GM12892 (cell line): ENCODE results near the gene TMEM141.
"Not testable (repeated sequence)": the region's sequence is repeated elsewhere in the genome, so short reads cannot be mapped to it uniquely, and the experiment has no call there.

ENCODE experiments used
- DNase-seq: peaks from one replicate; pipeline ENCODE4 v3.0.0; 2011; ENCODE audit not compliant: insufficient read length
- FAIRE-seq: peaks from 2 replicates; lab custom pipeline; 2011; peaks lifted over from hg19 to GRCh38; lab: Jason Lieb, UNC
- POLR2A ChIP-seq: IDR thresholded peaks from 2 replicates; pipeline ENCODE4 v1.6.1; 2011; ENCODE audit warnings: low read depth, low read length, control low read depth
- POLR2AphosphoS5 ChIP-seq: IDR thresholded peaks from 2 replicates; pipeline ENCODE4 v1.6.1; 2011; ENCODE audit warnings: low read depth, low read length, control low read depth
- TAF1 ChIP-seq: IDR thresholded peaks from 2 replicates; pipeline ENCODE4 v1.6.1; 2011; ENCODE audit warnings: low read depth, mild to moderate bottlenecking, control low read depth, low read length, borderline replicate concordance

TMEM141 gene

DNA sequence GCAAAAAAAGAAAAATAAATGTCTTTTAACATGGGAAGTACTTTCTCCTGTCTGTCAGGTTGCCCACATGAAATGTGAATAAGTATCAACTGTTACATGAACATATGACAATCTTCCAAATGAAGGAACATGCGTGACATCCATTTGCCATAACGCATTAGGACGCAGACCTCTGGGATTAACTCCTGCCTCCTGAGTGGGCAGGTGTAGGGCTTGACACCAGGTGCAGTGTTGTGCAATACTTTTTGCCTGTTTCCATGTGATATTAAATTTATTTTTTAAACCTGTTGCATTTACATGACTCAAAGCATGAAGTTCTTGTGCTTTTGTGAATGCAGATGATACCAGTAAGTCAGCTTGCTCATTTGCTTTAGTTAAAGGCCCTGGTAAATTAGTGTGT lies 8.7 kb upstream of the TMEM141 start:
- FAIRE-seq: no peak
- no peak for TF ChIP-seq POLR2AphosphoS5
- TF ChIP-seq TAF1: no peak
- no peak for TF ChIP-seq POLR2A
- DNase-seq: no peak

DNA sequence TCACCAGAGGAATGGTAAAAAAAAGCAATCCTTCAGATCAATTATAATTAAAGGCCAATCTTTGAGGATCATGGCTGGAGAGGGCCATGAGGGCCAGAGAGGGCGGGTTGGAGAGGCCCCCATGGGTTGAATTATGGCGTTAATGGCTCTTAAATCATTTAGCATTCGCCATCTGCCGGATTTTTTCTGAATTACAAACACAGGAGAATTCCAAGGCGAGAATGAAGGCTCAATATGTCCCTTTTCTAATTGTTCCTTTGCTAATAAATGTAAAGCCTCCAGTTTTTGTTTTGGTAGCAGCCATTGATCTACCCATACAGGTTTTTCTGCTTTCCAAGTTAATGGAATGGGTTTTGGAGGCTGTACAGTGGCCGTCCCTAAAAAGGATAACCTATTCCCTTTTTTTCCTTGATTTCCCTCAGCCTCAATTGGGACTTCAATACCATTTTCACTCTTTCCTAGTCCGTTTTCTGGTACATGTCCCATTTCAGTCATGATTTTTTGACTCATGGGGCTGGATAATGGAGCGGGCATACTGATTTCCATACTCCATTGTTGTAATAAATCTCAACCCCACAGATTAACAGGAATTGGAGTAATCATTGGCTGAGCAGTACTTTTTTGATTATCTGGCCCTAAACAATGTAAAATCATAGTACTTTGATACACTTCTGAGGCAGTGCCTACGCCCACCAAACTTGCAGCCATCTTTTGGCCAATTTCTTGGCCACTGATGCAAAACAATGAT lies 6.7 kb upstream of the TMEM141 start:
- FAIRE-seq: no peak
- TF ChIP-seq TAF1: no peak
- TF ChIP-seq POLR2AphosphoS5: no peak
- no peak for TF ChIP-seq POLR2A

DNA sequence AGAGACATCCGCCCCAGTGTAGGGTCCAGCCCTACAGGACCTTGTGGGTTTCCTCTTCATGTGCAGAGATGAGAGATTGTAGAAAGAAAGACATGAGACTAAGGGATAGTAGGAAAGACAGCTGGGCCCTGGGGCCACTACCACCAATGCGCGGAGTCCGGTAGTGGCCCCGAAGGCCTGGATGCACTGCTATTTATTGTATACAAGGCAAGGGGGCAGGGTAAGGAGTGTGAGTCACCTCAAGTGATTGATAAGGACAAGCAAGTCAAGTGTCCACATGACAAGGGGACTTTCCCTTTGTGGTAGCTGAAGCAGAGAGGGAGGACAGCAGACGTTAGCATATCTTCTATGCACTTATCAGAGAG lies 6.2 kb upstream of the TMEM141 start:
- no peak for TF ChIP-seq POLR2AphosphoS5
- TF ChIP-seq POLR2A: no peak
- TF ChIP-seq TAF1: no peak
- DNase-seq (no peak), FAIRE-seq (no peak)

More for the DNA sequence above, 6.7 kb upstream of the TMEM141 start:
- DNase-seq: no peak

DNA sequence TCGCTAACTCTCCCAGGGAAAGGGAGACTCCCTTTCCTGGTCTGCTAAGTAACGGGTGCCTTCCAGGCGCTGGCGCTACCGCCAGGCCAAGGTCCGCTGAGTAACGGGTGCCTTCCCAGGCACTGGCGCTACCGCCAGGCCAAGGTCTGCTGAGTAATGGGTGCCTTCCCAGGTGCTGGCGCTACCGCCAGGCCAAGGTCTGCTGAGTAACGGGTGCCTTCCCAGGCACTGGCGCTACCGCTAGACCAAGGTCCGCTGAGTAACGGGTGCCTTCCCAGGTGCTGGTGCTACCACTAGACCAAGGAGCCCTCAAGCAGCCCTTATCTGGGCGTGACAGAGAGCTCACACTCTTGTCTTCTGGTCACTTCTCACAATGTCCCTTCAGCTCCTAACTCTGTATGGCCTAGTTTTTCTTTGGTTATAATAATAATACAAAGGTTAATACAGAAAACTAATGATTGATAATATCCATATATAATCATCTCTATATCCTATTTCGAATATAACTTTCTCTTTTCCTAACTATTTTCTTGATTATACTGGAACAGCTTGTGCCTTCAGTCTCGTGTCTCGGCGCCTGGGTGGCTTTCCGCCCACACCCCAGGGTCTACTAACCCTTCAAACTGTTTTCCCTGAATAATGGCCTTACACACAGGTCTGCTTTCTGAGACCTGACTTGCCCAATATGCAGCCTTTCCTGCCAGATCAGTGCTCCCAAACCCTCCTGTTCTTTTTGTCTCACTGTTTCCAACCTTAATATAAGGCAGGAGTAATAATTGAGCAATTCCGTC lies 5.4 kb upstream of the TMEM141 start:
- FAIRE-seq, DNase-seq: not testable (repeated sequence)

GRCh38 chr9:136786451-136786850 lies 4.7 kb upstream of the TMEM141 start:
- FAIRE-seq: no peak
- DNase-seq: no peak
- no peak for TF ChIP-seq TAF1
- TF ChIP-seq POLR2A: no peak
- no peak for TF ChIP-seq POLR2AphosphoS5

DNA sequence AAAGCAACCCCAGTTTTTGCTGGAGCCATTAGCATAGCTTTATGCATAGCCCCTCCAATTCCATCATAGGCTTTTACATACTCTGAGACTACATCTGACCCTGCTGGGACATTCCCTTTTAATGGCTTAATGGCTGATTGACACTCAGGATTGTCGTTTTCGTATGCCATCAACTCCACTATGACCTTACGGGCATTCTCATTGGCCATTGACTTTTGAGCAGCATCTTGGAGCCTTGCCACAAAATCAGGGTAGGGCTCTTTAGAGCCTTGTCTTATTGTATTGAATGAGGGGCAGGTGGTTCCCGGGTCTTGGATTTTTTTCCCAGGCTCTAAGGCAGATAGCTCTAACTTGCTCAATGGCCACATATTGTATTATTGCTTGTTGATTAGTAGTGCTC lies 4.2 kb upstream of the TMEM141 start:
- FAIRE-seq: peak; percentile 9
- DNase-seq: not testable (repeated sequence)

DNA sequence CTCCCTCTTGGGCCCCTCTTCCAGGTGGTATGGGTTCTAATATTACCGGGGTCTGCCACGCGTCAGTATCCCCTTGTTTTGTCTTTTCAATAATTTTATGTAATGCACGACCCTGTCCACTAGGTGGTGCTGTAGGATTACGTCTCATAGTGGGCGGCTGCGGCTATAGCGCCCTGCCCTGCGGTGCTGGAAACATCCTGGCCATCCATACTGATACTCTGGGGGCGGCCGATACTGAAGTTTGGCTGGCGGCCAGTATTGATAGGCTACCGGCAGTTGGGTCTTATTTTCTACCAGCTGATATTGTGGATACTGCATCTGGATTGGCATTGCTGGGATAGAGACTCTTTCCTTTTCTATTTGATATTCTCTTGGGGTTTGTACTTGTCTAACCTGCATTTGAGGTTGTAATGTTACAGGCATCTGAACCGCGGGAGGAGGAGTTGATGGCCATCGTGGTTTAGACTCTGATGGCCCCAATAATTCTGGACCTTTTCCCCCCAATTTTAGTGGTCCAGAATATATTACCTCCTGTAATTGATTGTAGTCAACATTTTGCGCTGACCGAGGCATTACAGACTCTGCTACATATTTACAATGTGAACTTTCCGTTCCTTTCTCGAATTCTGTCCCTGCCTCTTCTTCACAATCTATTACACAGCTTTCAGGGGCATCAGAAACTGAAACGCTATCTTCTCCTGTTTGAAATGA lies 3.3 kb upstream of the TMEM141 start:
- peak; percentile 92 for FAIRE-seq
- TF ChIP-seq POLR2A: no peak
- no peak for TF ChIP-seq POLR2AphosphoS5
- TF ChIP-seq TAF1: no peak

DNA sequence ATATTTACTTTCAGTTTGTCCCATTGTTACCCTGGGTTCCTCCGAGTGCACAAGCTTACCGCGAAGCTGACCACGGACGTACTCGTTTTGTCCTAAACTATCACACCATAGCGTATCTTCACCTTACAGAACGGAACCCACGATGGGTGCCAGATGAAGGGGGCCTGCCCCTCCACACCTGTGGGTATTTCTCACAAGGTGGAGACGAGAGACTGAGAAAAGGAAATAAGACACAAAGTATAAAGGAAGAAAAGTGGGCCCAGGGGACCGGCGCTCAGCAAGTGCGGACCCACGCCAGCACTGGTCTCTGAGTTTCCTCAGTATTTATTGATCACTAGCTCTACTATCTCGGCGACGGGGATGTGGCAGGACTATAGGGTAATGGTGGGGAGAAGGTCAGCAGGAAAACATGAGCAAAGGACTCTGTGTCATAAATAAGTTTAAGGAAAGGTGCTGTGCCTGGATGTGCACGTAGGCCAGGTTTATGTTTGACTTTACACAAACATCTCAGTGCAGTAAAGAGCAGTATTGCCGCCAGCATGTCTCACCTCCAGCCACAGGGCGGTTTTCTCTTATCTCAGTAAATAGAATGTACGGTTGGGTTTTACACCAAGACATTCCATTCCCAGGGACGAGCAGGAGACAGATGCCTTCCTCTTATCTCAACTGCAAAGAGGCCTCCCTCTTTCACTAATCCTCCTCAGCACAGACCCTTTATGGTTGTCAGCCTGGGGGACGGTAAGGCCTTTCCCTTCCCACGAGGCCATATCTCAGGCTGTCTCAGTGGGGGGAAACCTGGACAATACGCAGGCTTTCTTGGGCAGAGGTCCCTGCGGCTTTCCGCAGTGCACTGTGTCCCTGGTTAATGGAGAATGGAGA lies 2.3 kb upstream of the TMEM141 start:
- FAIRE-seq, DNase-seq: not testable (repeated sequence)

More for the DNA sequence above, 3.3 kb upstream of the TMEM141 start:
- no peak for DNase-seq

- FAIRE-seq: no peak
- no peak for DNase-seq
- no peak for TF ChIP-seq POLR2A
- no peak for TF ChIP-seq TAF1
- no peak for TF ChIP-seq POLR2AphosphoS5
These were observed 1.6 kb upstream of the TMEM141 start for GRCh38 chr9:136789523-136789937.

DNA sequence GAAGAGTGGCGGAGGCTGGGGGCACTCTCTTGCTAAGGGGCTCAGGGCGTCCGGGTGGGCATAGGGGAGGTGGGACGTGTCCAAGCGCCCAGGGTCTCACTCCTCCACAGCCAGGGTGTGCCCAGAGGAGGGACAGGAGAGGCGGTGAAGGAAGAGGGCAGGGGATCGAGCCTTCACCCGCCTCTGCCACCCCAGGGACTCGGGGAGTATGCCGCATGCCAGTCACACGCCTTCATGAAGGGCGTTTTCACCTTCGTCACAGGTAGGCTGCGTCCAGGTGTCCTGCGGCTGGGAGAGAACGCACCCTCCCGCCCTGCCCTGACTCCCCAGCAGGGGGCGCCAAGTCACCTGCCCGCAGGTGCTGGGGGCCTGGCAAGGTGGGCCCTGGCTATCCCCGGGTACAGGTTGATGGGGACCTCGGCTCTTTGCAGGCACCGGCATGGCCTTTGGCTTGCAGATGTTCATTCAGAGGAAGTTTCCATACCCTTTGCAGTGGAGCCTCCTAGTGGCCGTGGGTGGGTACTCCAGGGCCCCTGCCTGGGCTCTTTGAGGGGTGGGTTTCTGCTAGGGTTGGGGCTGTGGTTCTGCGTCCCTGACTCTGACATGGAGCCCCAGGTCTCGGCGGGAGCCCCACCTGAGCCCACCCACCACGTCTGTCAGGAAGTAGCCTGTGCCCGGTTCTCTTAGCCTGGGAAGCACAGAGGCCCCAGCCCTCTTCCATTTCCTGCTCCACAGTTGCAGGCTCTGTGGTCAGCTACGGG lies 552 bp downstream of the TMEM141 start:
- DNase-seq: peak; percentile 68
- TF ChIP-seq POLR2A (no peak), POLR2AphosphoS5 (no peak), TAF1 (no peak)

More for the DNA sequence above, 552 bp downstream of the TMEM141 start:
- FAIRE-seq: no peak
